ENCODE measurements around the gene GPR141.

DNA sequence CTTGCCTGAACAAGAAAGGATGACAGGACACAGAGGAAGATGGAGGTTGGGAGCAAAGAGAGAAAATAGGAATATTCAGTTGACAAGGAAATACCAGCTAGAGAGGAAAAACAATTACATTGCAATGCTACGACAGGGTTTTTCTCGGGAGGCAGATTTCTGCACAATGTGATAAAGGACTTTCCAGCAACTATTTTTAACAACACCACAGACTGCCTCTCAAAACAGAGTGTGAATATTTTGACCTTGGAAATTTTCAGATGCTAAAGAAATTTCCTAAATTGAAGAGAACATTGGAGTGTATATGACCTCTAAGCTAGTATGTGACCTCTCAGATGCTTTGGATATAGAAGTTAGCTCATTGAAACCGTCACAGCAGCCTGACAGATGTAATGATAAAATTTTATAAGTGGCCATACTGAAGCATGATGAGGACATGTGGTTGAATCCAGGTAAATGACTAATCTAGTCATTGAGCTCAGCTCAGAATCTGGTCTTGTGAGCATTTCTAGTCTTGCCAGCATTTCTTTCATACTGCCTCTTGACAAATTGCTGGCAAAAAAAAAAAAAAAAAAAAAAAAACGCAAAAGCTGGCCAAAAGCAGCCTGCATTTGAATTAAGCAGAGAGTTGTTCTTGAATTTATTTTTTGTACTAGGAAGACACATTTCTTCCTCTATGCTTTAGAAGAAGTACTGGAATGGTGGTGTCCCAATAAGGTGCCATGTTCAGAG is 24.4 kb downstream of the GPR141 start:
- TF ChIP-seq CTCF (conservative IDR thresholded peaks at IDR 0.05; ENCODE audit: low read length) (no peak), EZH2phosphoT487 (IDR thresholded peaks at IDR 0.05; ENCODE audit: borderline replicate concordance, low read depth, low read length) (no peak)
